ENCODE measurements around the gene SH3RF3.

Gene SH3RF3

GRCh38 chr2:109486711-109487535, 357.9 kb downstream of the SH3RF3 start:
- DNase-seq, result no peak

GRCh38 chr2:109487536-109487869, 358.5 kb downstream of the SH3RF3 start:
- no peak for DNase-seq

DNA sequence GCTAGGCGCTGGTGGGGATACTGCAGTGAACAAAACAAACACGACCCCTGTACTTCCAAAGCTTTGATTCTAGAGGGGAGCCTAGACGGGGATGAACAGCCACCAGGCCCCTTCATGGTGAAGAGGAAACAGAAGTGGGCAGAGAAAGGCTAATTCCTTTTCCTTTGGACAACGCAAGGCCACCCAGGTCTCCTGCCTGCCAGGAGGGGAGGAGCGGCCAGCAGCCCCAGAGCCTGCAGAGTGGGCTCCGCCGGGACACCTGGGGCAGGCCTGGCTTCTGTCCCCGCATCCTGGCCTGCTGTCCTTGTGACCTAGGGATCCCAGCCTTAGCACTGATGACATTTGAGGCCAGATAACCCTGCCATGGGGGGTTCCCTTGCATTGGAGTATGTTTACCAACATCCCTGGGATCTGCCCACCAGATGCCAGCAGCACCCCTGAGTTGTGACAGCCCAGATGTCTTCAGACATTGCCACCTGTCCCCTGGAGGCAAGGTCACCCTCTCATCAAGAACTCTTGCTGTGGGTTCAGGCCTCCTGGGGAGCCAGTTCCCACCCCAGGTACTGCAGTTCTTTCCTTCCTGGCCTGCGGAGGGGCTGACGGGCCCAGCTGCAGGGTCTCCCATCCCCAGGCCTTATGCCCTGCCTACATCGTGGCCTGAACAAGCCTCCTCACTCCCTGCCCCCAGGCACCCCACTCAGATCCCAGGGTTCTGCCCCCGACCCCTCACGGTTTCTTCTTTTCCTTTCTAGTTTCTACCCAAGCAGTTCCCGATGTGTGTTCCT, 359.1 kb downstream of the SH3RF3 start:
- DNase-seq, result no peak

DNA sequence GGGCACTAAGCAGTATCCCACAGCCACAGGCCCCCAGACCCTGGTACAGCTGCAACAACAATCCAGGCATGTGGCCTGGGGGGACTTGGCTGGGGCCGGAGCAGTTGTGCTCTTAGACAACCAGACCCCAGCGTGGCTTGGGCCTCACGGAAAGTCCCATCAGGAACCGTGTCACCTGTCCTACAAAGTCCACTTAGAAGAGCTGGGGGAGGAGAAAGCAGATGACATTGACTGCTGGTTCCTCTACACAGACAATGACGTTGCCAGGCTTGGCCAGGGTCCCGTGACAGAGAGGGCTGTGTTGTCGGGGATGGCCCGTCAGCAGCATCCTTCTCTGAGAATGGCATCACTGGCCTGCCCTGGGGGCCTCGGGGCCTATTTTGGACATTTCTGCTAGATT, 360.3 kb downstream of the SH3RF3 start:
- DNase-seq, result no peak

- no peak for DNase-seq
These were observed 364.4 kb downstream of the SH3RF3 start for GRCh38 chr2:109493176-109493935.

DNA sequence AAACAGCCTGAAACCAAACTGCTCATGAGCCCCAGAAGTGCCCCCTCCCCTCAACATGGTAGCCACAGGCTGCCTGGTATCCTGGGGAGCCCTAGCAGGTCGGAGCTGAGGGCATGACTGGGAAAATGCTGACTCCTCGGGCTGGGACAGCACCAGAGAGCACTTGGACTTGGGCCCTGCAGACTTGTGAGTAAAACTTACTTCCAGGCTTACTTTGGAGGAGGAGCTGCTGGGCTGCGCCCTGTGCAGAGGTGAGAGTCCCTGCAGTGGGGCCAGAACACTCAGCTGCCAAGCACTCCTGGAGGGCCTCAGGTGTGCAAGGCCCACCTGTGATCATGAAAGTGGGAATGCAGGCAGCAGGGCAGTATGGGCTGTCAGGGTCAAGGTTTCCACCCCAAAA, 365.3 kb downstream of the SH3RF3 start:
- DNase-seq, result no peak

DNA sequence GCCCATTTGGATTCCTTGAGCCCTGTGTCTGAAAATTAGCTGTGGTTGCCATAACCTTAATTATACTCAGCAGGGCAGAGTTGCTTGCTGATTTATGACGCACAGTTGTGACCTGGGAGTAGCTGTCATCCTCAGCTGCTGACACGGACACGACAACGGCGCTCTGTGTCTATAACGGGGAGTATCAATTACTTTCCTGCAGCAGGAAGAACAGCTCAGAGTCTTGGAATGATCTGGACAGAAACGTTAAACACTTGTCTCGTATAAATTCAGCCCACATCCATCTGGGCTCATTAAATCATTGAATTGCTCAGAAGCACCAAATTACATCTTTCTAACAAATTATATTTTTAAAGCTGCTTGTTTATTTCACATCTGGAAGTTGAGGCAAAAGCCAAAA, 368.5 kb downstream of the SH3RF3 start:
- DNase-seq, result no peak

DNA sequence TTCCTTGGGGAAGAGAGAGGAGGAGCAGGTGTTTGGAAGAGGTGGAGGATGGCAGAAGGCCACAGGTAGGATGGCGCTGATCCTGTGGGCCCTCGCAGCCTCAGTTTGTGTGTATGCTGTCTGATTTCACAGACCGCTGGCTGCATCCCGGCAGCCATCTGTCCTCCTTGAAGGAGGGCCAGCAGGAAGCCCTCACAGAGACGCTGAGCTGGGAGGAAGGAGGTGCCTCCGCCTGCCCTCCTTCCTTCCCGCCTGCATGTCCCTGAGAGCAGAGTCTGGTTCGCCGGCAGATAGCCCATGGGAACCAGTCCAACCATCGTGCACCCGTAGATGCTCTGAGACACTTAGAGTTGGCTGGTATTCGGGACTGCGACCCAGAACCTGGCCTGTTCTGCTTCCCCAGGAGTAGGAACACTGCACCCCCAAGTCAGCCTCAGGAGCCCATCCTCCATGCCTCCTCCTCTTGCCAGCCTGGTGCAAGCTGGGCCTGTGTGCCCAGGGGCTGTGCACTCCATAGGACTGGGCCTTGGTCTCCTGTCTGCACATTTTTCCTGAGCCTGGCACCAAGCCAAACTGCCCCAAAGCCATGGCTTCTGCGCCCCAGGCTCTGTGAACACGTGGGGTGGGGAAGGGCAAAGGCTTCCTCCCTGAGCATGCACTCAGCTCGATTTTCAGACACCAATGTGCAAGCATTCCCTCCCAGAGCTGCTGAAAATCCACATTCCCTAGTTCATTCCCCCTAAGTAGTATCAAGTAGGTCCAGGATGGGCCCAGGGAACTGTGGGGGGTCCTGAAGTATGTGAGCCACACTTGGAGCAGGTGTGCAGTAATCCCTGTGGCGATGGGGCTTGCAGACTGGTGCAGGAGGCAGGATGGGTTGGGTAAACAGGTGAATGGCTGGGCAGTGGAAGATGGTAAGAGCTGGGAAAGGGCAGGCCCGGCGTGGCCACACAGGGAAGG, 369.2 kb downstream of the SH3RF3 start:
- DNase-seq, result no peak

GRCh38 chr2:109498906-109499305, 369.9 kb downstream of the SH3RF3 start:
- no peak for DNase-seq

GRCh38 chr2:109499566-109499965, 370.6 kb downstream of the SH3RF3 start:
- no peak for DNase-seq

DNA sequence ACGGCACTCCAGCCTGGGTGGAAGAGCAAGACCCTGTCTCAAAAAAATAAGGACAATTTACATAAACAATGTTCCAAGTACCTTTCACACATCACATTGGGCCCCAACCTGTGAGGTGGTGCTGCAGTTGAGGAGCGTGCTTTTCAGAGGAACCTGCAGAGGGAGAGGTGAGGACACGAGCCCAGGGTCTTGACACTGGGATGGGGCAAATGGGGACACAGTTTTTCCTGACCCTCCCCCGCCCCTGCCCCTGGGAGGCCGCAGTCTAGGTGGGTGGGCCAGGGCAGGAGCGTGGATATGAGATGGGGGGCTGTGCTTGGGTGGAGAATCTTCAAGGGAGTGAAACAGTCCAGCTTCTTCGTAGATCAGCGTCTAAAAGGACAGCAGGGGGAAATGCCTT, 371.9 kb downstream of the SH3RF3 start:
- DNase-seq, result no peak

DNA sequence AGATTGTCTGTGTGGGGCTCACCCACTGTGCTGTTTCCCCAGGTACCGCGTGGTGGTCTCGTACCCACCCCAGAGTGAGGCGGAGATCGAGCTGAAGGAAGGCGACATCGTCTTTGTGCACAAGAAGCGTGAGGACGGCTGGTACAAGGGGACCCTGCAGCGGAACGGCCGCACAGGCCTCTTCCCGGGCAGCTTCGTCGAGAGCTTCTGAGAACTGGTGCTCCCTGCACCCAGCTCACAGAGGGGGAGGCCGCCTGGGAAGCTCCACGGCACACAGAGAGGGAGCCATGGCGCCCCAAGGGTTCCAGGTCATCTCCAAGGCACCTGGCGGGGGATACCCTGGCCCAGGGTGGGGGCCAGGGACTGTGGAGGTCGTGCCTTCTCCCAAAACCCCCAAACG, 372.5 kb downstream of the SH3RF3 start:
- DNase-seq, result no peak

DNA sequence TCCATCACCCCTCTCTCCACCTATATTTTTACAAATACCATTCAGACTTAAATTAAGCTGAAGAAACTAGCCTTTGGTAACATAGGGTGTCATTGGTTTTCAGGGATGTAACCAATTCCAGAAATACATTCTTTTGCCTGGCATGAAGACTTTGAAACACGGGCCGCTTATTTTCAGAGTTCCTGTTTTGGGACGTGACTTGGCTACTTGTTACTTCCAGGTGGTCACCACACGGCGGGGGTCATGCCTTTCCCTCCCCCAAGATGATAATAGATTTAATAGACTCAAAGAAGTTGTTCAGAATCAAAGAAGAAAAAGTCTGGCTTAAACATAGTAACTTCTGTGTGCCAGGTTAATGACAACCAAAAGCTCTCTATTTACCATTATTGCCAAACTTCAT, 374.2 kb downstream of the SH3RF3 start:
- no peak for DNase-seq

DNA sequence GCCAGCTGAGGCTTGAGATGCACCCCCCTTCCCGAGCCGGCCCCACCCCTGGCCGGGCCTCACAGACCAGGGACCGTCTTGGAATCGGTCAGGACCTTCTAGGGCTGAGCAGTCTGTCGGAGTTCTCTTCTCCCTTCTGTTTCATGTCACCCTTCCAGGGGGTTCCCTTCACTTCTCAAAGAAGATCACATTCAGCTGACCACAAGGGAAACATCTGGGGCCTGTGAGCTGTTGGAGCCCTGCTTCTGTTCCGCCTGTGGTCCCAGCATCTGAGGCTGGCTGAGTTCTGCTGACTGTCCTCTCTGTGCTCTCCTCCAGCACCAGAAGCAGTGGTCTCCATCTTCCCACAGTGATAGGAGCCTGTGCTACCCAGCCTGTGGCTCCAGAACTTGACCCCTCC, 378.2 kb downstream of the SH3RF3 start:
- DNase-seq, result no peak

GRCh38 chr2:109507828-109508227, 378.8 kb downstream of the SH3RF3 start:
- DNase-seq, result no peak

- no peak for DNase-seq
These were observed 379.6 kb downstream of the SH3RF3 start for GRCh38 chr2:109508556-109508955.

- DNase-seq, result peak; percentile 77
These were observed 381.4 kb downstream of the SH3RF3 start for GRCh38 chr2:109510136-109511028.

DNA sequence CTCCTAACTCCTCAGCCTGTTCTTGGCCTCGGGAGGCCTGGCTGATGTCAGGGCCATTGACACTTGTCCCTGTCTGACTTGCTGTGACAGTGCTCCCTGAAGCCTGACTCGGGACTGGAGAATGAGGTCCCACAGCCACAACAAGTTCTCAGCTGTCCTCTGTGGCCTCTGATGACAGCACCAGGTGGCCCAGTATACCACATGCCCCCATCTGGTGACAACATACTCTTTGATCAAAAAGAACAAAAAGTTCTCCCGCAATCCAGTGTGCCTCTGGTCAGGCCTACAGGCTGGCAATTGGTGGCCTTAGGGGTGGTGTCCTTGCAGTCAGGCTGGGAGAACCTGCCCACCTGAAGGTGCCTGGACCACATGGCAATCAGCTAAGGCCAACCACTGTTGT, 382.2 kb downstream of the SH3RF3 start:
- no peak for DNase-seq

DNA sequence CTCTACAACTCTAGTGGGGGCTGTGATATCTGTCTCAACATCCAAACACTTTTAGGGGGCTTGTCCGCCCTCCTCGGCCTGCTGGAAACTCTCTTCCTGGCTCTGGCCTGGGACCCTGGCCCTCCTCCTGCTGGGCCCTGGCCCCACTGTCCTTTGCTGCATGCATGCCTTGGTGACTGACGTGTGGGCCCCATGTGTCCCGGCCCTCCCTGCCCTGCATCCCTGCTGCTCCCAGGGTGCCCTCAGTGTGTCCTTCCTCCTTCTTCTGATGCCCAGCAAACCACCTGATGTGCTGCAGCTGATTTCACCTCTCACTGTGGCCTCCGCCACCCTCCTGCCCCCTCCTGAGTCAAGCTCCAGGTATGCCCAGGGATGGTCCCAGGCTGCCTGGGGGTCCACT, 383.1 kb downstream of the SH3RF3 start:
- DNase-seq, result no peak

- no peak for DNase-seq
These were observed 384.2 kb downstream of the SH3RF3 start for GRCh38 chr2:109513230-109513629.

Measured in activated CD4-positive, alpha-beta T cell treated with anti-CD3 and anti-CD28 coated beads, Interleukin-10, Interleukin-2, amounts not matched to agents 100 ng/mL and 50 ng/mL, durations not matched to agents 16 hours and 8 hours (primary cell).